HG03354 (cell line): Measurements from ENCODE around the gene COMMD7.

ENCODE experiments used
- ATAC-seq: cut with Tn5 transposase; IDR thresholded peaks from one replicate; pipeline ENCODE4 v1.9.1; 2021; ENCODE audit warnings: mild to moderate bottlenecking; ENCODE audit not compliant: unreplicated experiment, poor library complexity, severe bottlenecking

The COMMD7 gene

GRCh38 chr20:32743237-32744112 lies at the start of gene COMMD7:
Gene COMMD7, minus strand, starts transcription at chr20:32743467. Its CDS starts 76 bp downstream, at chr20:32743391.
- peak; percentile 62 for ATAC-seq

- no peak for ATAC-seq
Measured at GRCh38 chr20:32792731-32793458, 49.6 kb upstream of the COMMD7 start.

GRCh38 chr20:32792316-32792715 lies 49.0 kb upstream of the COMMD7 start:
- ATAC-seq: peak; percentile 78

- ATAC-seq: no peak
Measured at GRCh38 chr20:32790751-32791057, 47.4 kb upstream of the COMMD7 start.

- ATAC-seq: peak; percentile 59
Measured at GRCh38 chr20:32789896-32790750, 46.9 kb upstream of the COMMD7 start.

GRCh38 chr20:32787168-32787567 lies 43.9 kb upstream of the COMMD7 start:
- ATAC-seq: no peak

GRCh38 chr20:32786059-32786760 lies 42.9 kb upstream of the COMMD7 start:
- no peak for ATAC-seq

- no peak for ATAC-seq
Measured at GRCh38 chr20:32784369-32785080, 41.3 kb upstream of the COMMD7 start.

- no peak for ATAC-seq
Measured at GRCh38 chr20:32780749-32781655, 37.7 kb upstream of the COMMD7 start.

- no peak for ATAC-seq
Measured at GRCh38 chr20:32780278-32780677, 37.0 kb upstream of the COMMD7 start.

GRCh38 chr20:32779500-32780211 lies 36.4 kb upstream of the COMMD7 start:
- no peak for ATAC-seq

GRCh38 chr20:32777177-32777956 lies 34.1 kb upstream of the COMMD7 start:
- no peak for ATAC-seq

- ATAC-seq: no peak
Measured at GRCh38 chr20:32775336-32775991, 32.2 kb upstream of the COMMD7 start.

GRCh38 chr20:32773855-32774254 lies 30.6 kb upstream of the COMMD7 start:
- ATAC-seq: no peak

- ATAC-seq: no peak
Measured at GRCh38 chr20:32773223-32773622, 30.0 kb upstream of the COMMD7 start.

- ATAC-seq: no peak
Measured at GRCh38 chr20:32772046-32772445, 28.8 kb upstream of the COMMD7 start.
